Measurements from ENCODE around the gene NECTIN1.

Gene NECTIN1

DNA sequence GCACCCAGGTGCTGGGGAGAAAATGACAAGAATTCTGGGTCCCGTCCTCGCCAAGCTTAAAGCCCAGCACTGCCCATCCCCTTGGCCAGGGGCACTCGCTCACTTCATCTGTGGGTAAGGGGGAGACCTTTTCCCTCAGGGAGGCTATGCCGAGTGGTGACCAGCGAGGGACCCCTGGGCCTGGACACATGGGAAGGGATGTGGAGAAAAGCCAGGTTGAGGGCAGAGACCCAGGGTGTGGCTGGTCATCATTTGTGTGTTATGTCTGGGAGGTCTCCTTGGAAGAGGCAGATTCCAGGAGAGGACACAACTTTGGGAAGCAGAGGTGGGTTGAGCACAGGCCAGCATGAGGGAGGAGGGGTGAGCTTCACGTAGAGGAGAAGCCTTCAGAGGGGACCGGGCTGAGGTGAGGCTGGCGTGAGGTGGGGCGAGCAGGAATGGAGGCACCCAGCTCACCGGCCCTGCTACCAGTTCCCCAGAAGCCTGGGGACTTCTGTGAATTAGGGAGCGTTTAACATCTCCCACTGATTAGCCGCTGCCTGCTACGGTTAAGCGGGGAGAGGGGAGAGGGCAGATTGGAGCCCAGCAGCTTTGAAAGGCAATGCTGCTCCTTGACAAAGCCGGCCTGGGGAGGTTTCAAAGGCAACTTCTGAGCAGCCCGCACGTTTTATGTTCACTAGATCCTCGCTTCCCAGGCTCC is 25.8 kb upstream of the NECTIN1 start:
- no peak overlapping the region for H3K27ac ChIP-seq (ENCODE audit: low read depth in 2 of 2, low read length in 2 of 2)
- H3K9me3 ChIP-seq (ENCODE audit: control insufficient read depth in 2 of 2, low read length in 2 of 2): no peaks in the 10 kb centered on the region
- peaks cover 0 to 3% of the 10 kb centered on the region in 2 donors for H3K4me1 ChIP-seq (ENCODE audit: control insufficient read depth in 2 of 2, insufficient read depth in 2 of 2, low read length in 2 of 2)
- H3K9ac ChIP-seq (ENCODE audit: low read depth in 1 of 2, low read length in 2 of 2): no peak overlapping the region
- no peak overlapping the region for H3K4me3 ChIP-seq (ENCODE audit: low read length in 2 of 2)
- H3K27me3 ChIP-seq (ENCODE audit: control insufficient read depth in 2 of 2, insufficient read depth in 2 of 2, low read length in 2 of 2): no peaks in the 10 kb centered on the region
- no peaks in the 10 kb centered on the region for H3K36me3 ChIP-seq (ENCODE audit: control insufficient read depth in 2 of 2, insufficient read depth in 2 of 2, low read length in 2 of 2)

DNA sequence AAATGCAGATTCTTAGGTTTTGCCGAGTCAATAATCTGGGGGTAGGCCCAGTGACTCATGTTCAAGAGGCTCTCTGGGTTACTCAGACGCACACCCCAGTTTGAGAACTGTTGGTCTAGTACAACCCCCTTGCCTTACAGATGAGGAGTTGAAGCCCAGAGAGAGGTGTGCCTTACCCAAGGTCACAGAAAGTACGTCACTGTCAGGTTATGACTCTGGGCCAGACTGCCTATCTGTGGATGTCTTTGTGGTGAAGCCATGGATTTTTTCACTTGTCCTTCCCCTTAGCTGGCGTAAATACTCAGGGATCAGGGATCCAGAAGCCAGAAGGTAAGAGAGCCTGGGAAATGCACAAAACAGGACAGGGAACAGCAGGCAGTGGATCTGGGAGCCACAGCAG is 25.2 kb upstream of the NECTIN1 start:
- Histone ChIP-seq H3K36me3 (ENCODE audit: control insufficient read depth in 2 of 2, insufficient read depth in 2 of 2, low read length in 2 of 2) (no peaks in the 10 kb centered on the region), H3K27me3 (ENCODE audit: control insufficient read depth in 2 of 2, insufficient read depth in 2 of 2, low read length in 2 of 2) (no peaks in the 10 kb centered on the region), H3K4me3 (ENCODE audit: low read length in 2 of 2) (no peak overlapping the region), H3K9me3 (ENCODE audit: control insufficient read depth in 2 of 2, low read length in 2 of 2) (no peaks in the 10 kb centered on the region), H3K9ac (ENCODE audit: low read depth in 1 of 2, low read length in 2 of 2) (no peak overlapping the region), H3K27ac (ENCODE audit: low read depth in 2 of 2, low read length in 2 of 2) (no peak overlapping the region), H3K4me1 (ENCODE audit: control insufficient read depth in 2 of 2, insufficient read depth in 2 of 2, low read length in 2 of 2) (peaks cover 0 to 3% of the 10 kb centered on the region in 2 donors)

DNA sequence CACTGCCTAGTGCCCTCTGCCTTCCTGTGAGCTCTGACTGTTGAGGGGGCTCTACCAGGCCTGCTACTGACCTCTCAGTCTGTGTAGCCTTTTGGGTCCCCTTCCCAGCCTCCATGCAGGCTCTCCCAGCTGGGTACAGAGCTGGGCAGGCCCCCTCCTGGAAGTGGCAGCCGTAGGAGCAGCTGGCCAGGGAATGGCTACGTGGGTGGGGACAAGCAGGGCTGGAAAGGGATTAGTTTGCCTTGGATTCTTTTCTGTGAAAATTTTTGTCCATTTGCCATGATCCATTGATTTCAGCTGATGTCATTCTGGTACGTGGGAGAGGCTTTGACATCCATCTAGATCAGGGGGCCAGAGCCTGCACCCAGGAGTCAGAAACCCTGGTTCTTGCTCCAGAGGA is 23.9 kb upstream of the NECTIN1 start:
- H3K27me3 ChIP-seq (ENCODE audit: control insufficient read depth in 2 of 2, insufficient read depth in 2 of 2, low read length in 2 of 2): no peaks in the 10 kb centered on the region
- no peaks in the 10 kb centered on the region for H3K36me3 ChIP-seq (ENCODE audit: control insufficient read depth in 2 of 2, insufficient read depth in 2 of 2, low read length in 2 of 2)
- no peak overlapping the region for H3K9ac ChIP-seq (ENCODE audit: low read depth in 1 of 2, low read length in 2 of 2)
- H3K4me3 ChIP-seq (ENCODE audit: low read length in 2 of 2): no peak overlapping the region
- peaks cover 0 to 3% of the 10 kb centered on the region in 2 donors for H3K4me1 ChIP-seq (ENCODE audit: control insufficient read depth in 2 of 2, insufficient read depth in 2 of 2, low read length in 2 of 2)
- H3K27ac ChIP-seq (ENCODE audit: low read depth in 2 of 2, low read length in 2 of 2): no peak overlapping the region
- no peaks in the 10 kb centered on the region for H3K9me3 ChIP-seq (ENCODE audit: control insufficient read depth in 2 of 2, low read length in 2 of 2)

DNA sequence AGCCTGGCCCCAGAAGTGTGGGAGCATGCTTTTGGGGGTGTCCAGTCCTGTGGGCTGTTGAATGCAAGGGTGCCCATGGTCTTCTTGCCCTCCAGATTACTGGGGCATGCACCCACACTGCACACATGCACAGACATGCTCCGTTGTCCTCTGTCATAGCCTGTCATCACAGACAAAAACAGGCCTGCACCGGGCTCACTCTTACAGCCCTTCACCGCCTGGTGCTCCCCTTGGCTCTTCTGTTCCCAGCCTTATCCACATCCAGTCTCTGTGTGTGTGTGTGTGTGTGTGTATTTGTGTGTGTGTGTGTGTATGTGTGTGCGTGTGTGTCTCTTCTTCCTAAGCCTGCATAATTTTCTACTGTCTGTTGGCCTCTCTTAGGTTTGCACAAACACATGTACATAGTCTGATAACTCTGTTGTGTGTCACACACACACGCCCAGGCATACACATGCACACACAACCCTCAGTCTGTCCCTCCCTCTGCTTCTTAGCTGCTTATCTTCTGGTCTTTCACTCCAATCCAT is 23.4 kb upstream of the NECTIN1 start:
- H3K4me1 ChIP-seq (ENCODE audit: control insufficient read depth in 2 of 2, insufficient read depth in 2 of 2, low read length in 2 of 2): peaks cover 0 to 3% of the 10 kb centered on the region in 2 donors
- H3K9ac ChIP-seq (ENCODE audit: low read depth in 1 of 2, low read length in 2 of 2): no peak overlapping the region
- H3K36me3 ChIP-seq (ENCODE audit: control insufficient read depth in 2 of 2, insufficient read depth in 2 of 2, low read length in 2 of 2): no peaks in the 10 kb centered on the region
- H3K27ac ChIP-seq (ENCODE audit: low read depth in 2 of 2, low read length in 2 of 2): no peak overlapping the region
- no peak overlapping the region for H3K4me3 ChIP-seq (ENCODE audit: low read length in 2 of 2)
- no peaks in the 10 kb centered on the region for H3K9me3 ChIP-seq (ENCODE audit: control insufficient read depth in 2 of 2, low read length in 2 of 2)
- no peaks in the 10 kb centered on the region for H3K27me3 ChIP-seq (ENCODE audit: control insufficient read depth in 2 of 2, insufficient read depth in 2 of 2, low read length in 2 of 2)

DNA sequence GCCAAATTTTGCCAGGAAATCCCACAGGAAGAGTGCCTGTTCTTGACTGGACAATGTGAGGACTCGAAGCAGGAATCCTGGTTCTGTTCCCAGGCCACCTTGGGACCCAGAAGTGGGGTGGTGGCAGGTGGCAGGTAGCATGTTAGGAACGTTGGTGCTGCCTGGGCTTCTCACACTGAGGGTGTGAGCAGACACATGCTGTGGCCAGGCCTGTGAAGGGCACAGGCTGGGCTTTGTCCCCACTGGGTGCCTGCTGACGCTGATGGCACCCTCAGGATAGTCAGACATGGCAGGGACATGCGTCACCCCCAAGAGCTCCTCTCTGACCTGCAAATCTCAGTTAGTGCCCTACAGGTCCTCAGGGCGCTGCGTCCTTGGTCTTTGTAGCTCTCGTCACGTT is 21.1 kb upstream of the NECTIN1 start:
- H3K27me3 ChIP-seq (ENCODE audit: control insufficient read depth in 2 of 2, insufficient read depth in 2 of 2, low read length in 2 of 2): no peaks in the 10 kb centered on the region
- H3K9ac ChIP-seq (ENCODE audit: low read depth in 1 of 2, low read length in 2 of 2): no peak overlapping the region
- peaks cover 0 to 3% of the 10 kb centered on the region in 2 donors for H3K4me1 ChIP-seq (ENCODE audit: control insufficient read depth in 2 of 2, insufficient read depth in 2 of 2, low read length in 2 of 2)
- H3K36me3 ChIP-seq (ENCODE audit: control insufficient read depth in 2 of 2, insufficient read depth in 2 of 2, low read length in 2 of 2): no peaks in the 10 kb centered on the region
- H3K27ac ChIP-seq (ENCODE audit: low read depth in 2 of 2, low read length in 2 of 2): no peak overlapping the region
- H3K4me3 ChIP-seq (ENCODE audit: low read length in 2 of 2): no peak overlapping the region
- H3K9me3 ChIP-seq (ENCODE audit: control insufficient read depth in 2 of 2, low read length in 2 of 2): no peaks in the 10 kb centered on the region

DNA sequence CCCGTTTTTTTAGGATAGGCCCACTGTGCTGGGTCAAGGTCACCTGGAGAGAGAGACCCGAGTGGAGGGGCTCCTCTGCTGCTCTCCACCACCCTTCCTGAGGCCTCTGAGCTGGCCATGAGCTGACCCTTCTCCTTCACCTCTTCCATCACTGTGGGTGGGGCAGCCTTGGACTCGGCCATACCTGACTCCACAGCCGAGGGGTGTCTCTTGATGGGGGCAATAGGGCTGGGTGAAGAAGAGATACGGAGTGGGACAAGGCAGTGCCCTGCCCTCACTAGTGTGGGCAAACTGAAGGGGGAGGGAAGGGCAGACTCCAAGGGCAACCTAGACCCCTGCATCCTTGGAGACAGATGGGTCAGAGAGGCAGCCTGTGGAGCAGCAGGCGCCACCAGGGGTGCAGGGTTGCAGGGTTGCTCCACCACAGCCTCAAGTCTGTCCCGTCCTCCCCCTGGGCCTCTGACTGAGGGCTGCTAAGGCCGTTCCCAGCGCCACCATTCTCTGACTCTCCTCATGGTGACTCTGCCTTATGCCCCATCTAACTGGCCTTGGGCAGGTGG is 20.1 kb upstream of the NECTIN1 start:
- Histone ChIP-seq H3K9ac (ENCODE audit: low read depth in 1 of 2, low read length in 2 of 2) (no peak overlapping the region), H3K4me1 (ENCODE audit: control insufficient read depth in 2 of 2, insufficient read depth in 2 of 2, low read length in 2 of 2) (peaks cover 0 to 3% of the 10 kb centered on the region in 2 donors), H3K27ac (ENCODE audit: low read depth in 2 of 2, low read length in 2 of 2) (no peak overlapping the region), H3K4me3 (ENCODE audit: low read length in 2 of 2) (no peak overlapping the region), H3K9me3 (ENCODE audit: control insufficient read depth in 2 of 2, low read length in 2 of 2) (no peaks in the 10 kb centered on the region), H3K27me3 (ENCODE audit: control insufficient read depth in 2 of 2, insufficient read depth in 2 of 2, low read length in 2 of 2) (no peaks in the 10 kb centered on the region), H3K36me3 (ENCODE audit: control insufficient read depth in 2 of 2, insufficient read depth in 2 of 2, low read length in 2 of 2) (no peaks in the 10 kb centered on the region)

DNA sequence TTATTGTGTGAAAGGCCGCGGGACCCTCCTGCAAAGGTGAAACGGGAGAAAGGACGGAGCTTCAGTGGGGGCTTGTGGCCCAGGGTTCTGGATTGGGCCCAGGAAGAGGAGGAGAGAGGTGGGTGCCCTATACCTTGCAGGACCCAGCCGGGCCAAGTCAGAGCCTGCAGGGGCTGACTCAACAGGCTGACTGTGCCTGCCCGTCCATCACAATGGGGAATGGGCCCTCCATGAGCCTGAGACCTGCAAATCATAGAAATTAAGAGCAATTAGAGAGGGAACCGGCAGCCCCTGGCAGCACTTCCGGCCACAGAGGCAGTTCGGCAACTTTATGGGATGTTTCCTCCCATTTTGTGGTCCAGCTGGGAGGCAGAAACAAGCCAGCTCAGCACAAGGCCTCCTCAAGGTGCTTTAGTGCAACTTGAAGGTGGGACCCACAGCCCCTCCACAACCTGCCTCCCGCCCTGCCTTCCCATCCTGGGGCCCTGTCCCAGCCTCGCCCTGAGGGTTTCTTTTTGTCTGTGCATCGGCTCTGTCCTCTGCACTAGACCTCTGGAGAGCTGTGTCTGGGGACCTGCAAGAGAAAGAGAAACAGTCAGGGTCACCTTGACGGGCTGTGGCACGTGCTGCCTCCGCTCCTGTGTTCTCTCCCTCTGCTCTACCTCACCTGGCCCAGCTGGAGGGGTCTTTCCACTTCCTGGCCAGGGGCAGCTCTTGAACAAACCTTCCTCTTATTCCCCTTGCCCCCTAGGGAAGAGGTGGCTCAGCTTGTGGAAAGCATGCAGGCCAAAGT is 19.1 kb upstream of the NECTIN1 start:
- H3K9me3 ChIP-seq (ENCODE audit: control insufficient read depth in 2 of 2, low read length in 2 of 2): no peaks in the 10 kb centered on the region
- H3K4me3 ChIP-seq (ENCODE audit: low read length in 2 of 2): no peak overlapping the region
- peaks cover 0 to 9% of the 10 kb centered on the region in 2 donors for H3K4me1 ChIP-seq (ENCODE audit: control insufficient read depth in 2 of 2, insufficient read depth in 2 of 2, low read length in 2 of 2)
- no peak overlapping the region for H3K9ac ChIP-seq (ENCODE audit: low read depth in 1 of 2, low read length in 2 of 2)
- H3K27ac ChIP-seq (ENCODE audit: low read depth in 2 of 2, low read length in 2 of 2): no peak overlapping the region
- H3K27me3 ChIP-seq (ENCODE audit: control insufficient read depth in 2 of 2, insufficient read depth in 2 of 2, low read length in 2 of 2): no peaks in the 10 kb centered on the region
- no peaks in the 10 kb centered on the region for H3K36me3 ChIP-seq (ENCODE audit: control insufficient read depth in 2 of 2, insufficient read depth in 2 of 2, low read length in 2 of 2)

DNA sequence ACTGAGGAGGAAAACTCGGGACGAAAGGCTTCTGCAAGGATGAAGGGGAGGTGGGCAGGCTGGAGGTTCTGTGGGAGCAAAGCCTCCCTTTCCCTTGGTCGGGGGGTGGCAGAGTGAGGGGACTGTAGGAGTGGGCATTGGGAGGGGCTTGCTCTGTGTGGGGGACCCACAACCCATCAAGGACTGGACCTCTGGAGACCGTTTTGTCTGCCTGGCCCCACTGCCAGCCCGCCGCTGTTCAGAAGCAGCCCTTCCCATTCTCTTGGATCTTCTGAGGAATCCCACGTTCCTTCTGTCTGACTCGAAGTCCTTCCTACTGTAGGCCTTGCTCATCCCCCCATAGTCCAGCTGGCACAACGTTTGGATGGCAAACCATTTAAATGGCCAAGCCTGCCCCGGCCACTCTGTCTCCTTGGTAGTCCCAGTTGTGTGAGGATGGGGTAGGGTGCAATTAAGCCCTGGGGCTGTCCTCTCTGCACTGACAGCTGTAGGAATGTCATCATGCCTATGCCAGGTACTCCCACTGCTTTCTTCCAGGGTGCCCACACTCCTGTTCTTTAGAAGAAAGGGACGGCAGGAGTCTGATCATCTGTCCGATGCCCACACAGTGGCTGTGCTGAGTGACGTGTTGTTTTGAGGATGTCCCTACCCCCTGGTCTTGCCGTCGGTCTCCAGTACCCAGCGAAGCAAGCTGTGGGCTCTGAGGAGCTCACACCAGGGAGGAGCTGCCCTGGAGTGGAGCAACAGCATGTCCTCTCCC is 17.0 kb upstream of the NECTIN1 start:
- Histone ChIP-seq H3K4me1 (ENCODE audit: control insufficient read depth in 2 of 2, insufficient read depth in 2 of 2, low read length in 2 of 2) (peaks cover 14 to 24% of the 10 kb centered on the region in 2 donors), H3K9me3 (ENCODE audit: control insufficient read depth in 2 of 2, low read length in 2 of 2) (no peaks in the 10 kb centered on the region), H3K36me3 (ENCODE audit: control insufficient read depth in 2 of 2, insufficient read depth in 2 of 2, low read length in 2 of 2) (no peaks in the 10 kb centered on the region), H3K27me3 (ENCODE audit: control insufficient read depth in 2 of 2, insufficient read depth in 2 of 2, low read length in 2 of 2) (peaks cover 0 to 5% of the 10 kb centered on the region in 2 donors), H3K27ac (ENCODE audit: low read depth in 2 of 2, low read length in 2 of 2) (no peak overlapping the region), H3K4me3 (ENCODE audit: low read length in 2 of 2) (no peak overlapping the region), H3K9ac (ENCODE audit: low read depth in 1 of 2, low read length in 2 of 2) (no peak overlapping the region)

DNA sequence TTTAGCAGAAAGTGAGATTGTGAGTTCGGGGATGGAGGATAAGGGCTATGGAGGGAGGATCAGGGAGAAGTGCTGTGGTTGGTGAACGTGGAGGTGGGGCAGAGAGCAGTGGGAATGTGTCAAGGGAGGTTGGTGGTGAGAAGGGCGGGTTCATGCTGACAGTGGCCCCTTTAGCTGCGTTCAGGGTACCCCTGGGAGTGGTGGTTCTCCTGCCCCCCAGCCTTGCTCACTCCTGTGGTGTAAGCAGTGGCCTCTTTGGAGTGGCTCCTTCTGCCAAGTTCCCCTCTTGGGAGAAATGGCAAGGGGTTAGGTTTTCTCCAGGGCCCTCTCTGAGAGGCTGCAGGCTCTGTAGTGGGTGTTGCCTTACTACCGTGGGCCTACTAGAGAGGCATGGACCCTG is 16.1 kb upstream of the NECTIN1 start:
- Histone ChIP-seq H3K9ac (ENCODE audit: low read depth in 1 of 2, low read length in 2 of 2) (no peak overlapping the region), H3K27me3 (ENCODE audit: control insufficient read depth in 2 of 2, insufficient read depth in 2 of 2, low read length in 2 of 2) (peaks cover 0 to 8% of the 10 kb centered on the region in 2 donors), H3K9me3 (ENCODE audit: control insufficient read depth in 2 of 2, low read length in 2 of 2) (no peaks in the 10 kb centered on the region), H3K4me1 (ENCODE audit: control insufficient read depth in 2 of 2, insufficient read depth in 2 of 2, low read length in 2 of 2) (peaks cover 22 to 33% of the 10 kb centered on the region in 2 donors), H3K36me3 (ENCODE audit: control insufficient read depth in 2 of 2, insufficient read depth in 2 of 2, low read length in 2 of 2) (no peaks in the 10 kb centered on the region), H3K27ac (ENCODE audit: low read depth in 2 of 2, low read length in 2 of 2) (no peak overlapping the region), H3K4me3 (ENCODE audit: low read length in 2 of 2) (no peak overlapping the region)

Measured in mucosa of rectum (tissue), 2 donors.